HG02610 (cell line): ENCODE measurements around the gene SLC18A3.

Experiments used
- ATAC-seq: cut with Tn5 transposase; IDR thresholded peaks from one replicate; pipeline ENCODE4 v1.9.1; 2021; ENCODE audit warnings: mild to moderate bottlenecking, moderate library complexity; ENCODE audit not compliant: unreplicated experiment

The SLC18A3 gene

GRCh38 chr10:49647985-49648795, 38.1 kb downstream of the SLC18A3 start:
- no peak for ATAC-seq

GRCh38 chr10:49649294-49649693, 39.2 kb downstream of the SLC18A3 start:
- no peak for ATAC-seq

GRCh38 chr10:49649936-49650723, 40.0 kb downstream of the SLC18A3 start:
- ATAC-seq = no peak

GRCh38 chr10:49650724-49651034, 40.6 kb downstream of the SLC18A3 start:
- no peak for ATAC-seq

GRCh38 chr10:49651039-49651835, 41.1 kb downstream of the SLC18A3 start:
- no peak for ATAC-seq

GRCh38 chr10:49651917-49652316, 41.8 kb downstream of the SLC18A3 start:
- ATAC-seq = no peak

- ATAC-seq = no peak
These were observed 42.5 kb downstream of the SLC18A3 start for GRCh38 chr10:49652421-49653272.

- no peak for ATAC-seq
These were observed 43.3 kb downstream of the SLC18A3 start for GRCh38 chr10:49653273-49653929.

- no peak for ATAC-seq
These were observed 44.1 kb downstream of the SLC18A3 start for GRCh38 chr10:49654036-49654693.

- no peak for ATAC-seq
These were observed 45.0 kb downstream of the SLC18A3 start for GRCh38 chr10:49655099-49655498.

GRCh38 chr10:49656845-49657493, 46.9 kb downstream of the SLC18A3 start:
- no peak for ATAC-seq

- ATAC-seq = no peak
These were observed 47.5 kb downstream of the SLC18A3 start for GRCh38 chr10:49657606-49658005.

- no peak for ATAC-seq
These were observed 51.2 kb downstream of the SLC18A3 start for GRCh38 chr10:49661140-49661856.
